Measurements from ENCODE around the gene ATOH8. TPM values are rescaled to one million over a fixed set of nuclear protein-coding genes. Genes with fewer than 3 reads are reported as not detected.

Gene ATOH8
- total RNA-seq, 2 donors from 2014 or later, result 40.1 to 49.8 TPM

DNA sequence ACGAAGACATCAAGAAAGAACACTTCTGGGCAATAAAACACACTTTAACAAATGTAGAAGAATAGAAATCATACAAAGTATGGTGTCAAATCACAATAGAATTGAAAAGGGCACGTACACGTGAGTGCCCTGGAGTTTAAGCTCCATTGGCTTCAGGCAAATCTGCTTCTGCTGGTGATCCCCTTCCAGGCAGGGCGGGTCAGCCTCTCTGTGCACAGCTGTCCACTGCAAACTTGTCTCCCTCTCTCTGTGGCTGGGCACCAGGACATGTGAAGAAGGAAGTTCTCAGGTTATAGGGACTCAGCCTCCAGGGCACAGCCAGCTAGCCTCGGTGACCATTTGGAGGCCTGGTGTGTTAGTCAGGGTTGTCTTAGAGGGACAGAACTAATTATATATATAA is 69.0 kb downstream of the ATOH8 start:
- Histone ChIP-seq H3K27me3 (replicated peaks; ENCODE audit: insufficient read depth) (no peaks in the 10 kb centered on the region), H3K36me3 (no peaks in the 10 kb centered on the region), H3K4me3 (no peak overlapping the region), H3K27ac (no peak overlapping the region), H3K9me3 (no peaks in the 10 kb centered on the region), H3K4me1 (replicated peaks) (no peaks in the 10 kb centered on the region)
- DNase-seq (ENCODE audit: low spot score), result no peak
- WGBS, result 83% methylated on average over 5 of the region's 5 CpGs
- TF ChIP-seq, protein P1, sequence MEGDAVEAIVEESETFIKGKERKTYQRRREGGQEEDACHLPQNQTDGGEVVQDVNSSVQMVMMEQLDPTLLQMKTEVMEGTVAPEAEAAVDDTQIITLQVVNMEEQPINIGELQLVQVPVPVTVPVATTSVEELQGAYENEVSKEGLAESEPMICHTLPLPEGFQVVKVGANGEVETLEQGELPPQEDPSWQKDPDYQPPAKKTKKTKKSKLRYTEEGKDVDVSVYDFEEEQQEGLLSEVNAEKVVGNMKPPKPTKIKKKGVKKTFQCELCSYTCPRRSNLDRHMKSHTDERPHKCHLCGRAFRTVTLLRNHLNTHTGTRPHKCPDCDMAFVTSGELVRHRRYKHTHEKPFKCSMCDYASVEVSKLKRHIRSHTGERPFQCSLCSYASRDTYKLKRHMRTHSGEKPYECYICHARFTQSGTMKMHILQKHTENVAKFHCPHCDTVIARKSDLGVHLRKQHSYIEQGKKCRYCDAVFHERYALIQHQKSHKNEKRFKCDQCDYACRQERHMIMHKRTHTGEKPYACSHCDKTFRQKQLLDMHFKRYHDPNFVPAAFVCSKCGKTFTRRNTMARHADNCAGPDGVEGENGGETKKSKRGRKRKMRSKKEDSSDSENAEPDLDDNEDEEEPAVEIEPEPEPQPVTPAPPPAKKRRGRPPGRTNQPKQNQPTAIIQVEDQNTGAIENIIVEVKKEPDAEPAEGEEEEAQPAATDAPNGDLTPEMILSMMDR (IDR thresholded peaks at IDR 0.05), result no peak
- no peak for TF ChIP-seq POLR2AphosphoS5 (IDR thresholded peaks at IDR 0.05)
- TF ChIP-seq POLR2A (IDR thresholded peaks at IDR 0.05), result no peak
- intact Hi-C loops (cut with DNase I), result no loop called here

DNA sequence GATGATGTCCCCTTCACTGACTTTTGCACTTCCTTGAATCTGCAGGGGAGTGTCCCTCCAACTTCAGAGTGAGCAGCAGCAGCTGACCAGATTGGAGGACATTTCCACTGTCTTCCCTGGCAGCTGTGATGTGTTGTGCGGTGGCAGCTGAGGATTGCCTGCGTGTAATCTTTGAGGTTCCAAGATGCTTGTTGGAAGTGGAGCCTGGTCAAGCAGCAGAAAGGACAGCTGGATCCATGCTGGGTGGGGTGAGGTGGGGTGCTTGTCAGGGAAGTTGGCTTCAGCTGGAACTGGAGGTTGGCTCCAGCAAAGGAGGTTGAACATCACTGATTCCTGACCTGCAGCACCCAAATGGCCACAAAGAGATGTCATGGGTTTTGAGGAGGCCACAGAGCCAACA is 70.2 kb downstream of the ATOH8 start:
- Histone ChIP-seq H3K9me3 (no peaks in the 10 kb centered on the region), H3K4me1 (replicated peaks) (no peaks in the 10 kb centered on the region), H3K4me3 (no peak overlapping the region), H3K27ac (no peak overlapping the region), H3K36me3 (no peaks in the 10 kb centered on the region), H3K27me3 (replicated peaks; ENCODE audit: insufficient read depth) (no peaks in the 10 kb centered on the region)
- WGBS, result 71% methylated on average over 2 of the region's 2 CpGs
- intact Hi-C loops (cut with DNase I), result no loop called here
- TF ChIP-seq, protein P1 (IDR thresholded peaks at IDR 0.05), result no peak
- TF ChIP-seq POLR2A (IDR thresholded peaks at IDR 0.05), result no peak
- TF ChIP-seq POLR2AphosphoS5 (IDR thresholded peaks at IDR 0.05), result no peak
- DNase-seq (ENCODE audit: low spot score), result no peak

DNA sequence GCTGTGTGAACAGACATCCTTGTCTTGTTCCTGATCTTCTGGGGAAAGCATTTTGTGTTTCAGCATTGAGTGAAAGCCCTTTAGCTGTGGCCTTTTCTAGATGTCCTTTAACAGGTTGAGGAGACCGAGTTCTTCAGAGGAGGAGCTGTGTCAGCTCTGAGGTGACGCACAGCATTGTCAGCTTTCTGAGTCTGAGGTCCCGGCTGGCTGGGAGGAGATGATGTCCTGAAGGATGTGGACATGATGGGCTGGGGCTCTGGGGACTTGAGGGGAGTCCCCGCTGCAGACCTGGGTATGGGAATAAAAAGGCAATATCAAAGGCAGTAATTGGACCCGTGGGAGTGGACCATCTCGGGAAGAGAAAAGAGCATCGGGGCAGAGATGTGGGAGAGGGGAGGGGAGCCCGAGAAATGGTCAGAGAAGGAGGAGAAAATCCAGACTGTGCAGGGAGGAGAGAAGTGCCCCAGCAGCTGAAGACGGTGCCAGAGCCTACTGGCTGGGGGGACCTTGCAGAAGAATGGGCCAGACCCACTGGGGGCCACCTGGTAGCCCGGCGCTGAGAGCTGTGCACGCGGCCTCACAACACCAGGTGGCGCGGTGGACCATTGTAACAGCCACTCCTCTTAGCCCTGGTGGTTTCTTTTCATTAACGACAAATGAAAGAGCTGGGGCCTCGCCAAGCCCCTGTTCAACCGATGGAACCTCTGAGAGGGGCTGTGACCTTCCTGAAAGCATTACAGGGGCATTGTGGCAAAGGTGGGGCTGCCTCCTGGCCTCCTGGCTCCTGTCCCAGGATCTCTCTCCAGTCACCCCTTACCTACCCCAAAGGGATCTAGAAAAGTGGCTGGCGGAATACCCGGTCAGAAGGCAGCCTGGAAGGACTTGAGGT is 73.4 kb downstream of the ATOH8 start:
- TF ChIP-seq POLR2A (IDR thresholded peaks at IDR 0.05) (no peak), POLR2AphosphoS5 (IDR thresholded peaks at IDR 0.05) (peak; percentile 9)
- TF ChIP-seq, protein P1 (IDR thresholded peaks at IDR 0.05), result peak; percentile 66 to 94 (median 92)
- Histone ChIP-seq H3K27me3 (replicated peaks; ENCODE audit: insufficient read depth) (no peaks in the 10 kb centered on the region), H3K4me1 (replicated peaks) (no peaks in the 10 kb centered on the region), H3K36me3 (no peaks in the 10 kb centered on the region), H3K4me3 (no peak overlapping the region), H3K27ac (no peak overlapping the region), H3K9me3 (no peaks in the 10 kb centered on the region)
- WGBS, result 23% methylated on average over 20 of the region's 20 CpGs
- peak; percentile 63 for DNase-seq (ENCODE audit: low spot score)
- intact Hi-C loops (cut with DNase I), result loop anchor here (1.0 to 2.0 kb wide), 2 partner anchors 60 to 252 kb away; no protein-coding TSS in a partner anchor

GRCh38 chr2:85827879-85828569 is 74.2 kb downstream of the ATOH8 start:
- no peak overlapping the region for H3K4me3 ChIP-seq
- intact Hi-C loops (cut with DNase I), result loop anchor here (1.0 to 2.0 kb wide), 2 partner anchors 59 to 251 kb away; no protein-coding TSS in a partner anchor
- no peak overlapping the region for H3K27ac ChIP-seq
- no peak for DNase-seq (ENCODE audit: low spot score)
- H3K4me1 ChIP-seq (replicated peaks), result no peaks in the 10 kb centered on the region
- H3K36me3 ChIP-seq, result no peaks in the 10 kb centered on the region
- WGBS, result 78% methylated on average over 18 of the region's 18 CpGs
- no peaks in the 10 kb centered on the region for H3K9me3 ChIP-seq
- TF ChIP-seq, protein P1 (IDR thresholded peaks at IDR 0.05), result no peak
- TF ChIP-seq POLR2A (IDR thresholded peaks at IDR 0.05), result no peak
- no peak for TF ChIP-seq POLR2AphosphoS5 (IDR thresholded peaks at IDR 0.05)
- no peaks in the 10 kb centered on the region for H3K27me3 ChIP-seq (replicated peaks; ENCODE audit: insufficient read depth)

Data from prostate gland (tissue), 2 donors.